PC-9 (cell line): Measurements from ENCODE around the gene DCUN1D1. TPM values are rescaled to one million over a fixed set of nuclear protein-coding genes. Genes with fewer than 3 reads are reported as not detected.

Experiments
- BruUV-seq: library from RNA; stranded (reverse); fragments of 400-500 nt; replicated peaks from 2 replicates; lab custom pipeline; 2021; lab: Mats Ljungman, UMichigan
- CTCF ChIA-PET: fragments of 300-600 bp; sonication (Branson Sonifier 250); formaldehyde crosslinking; loops from one replicate; lab custom pipeline; 2022; ENCODE audit warnings: antibody characterized with exemption; lab: Charles Lee
- POLR2A ChIA-PET: fragments of 300-600 bp; sonication (Branson Sonifier 250); formaldehyde crosslinking; loops from one replicate; lab custom pipeline; 2022; ENCODE audit warnings: antibody characterized with exemption; ENCODE audit not compliant: unreplicated experiment; lab: Charles Lee
- DNase-seq, 2 experiments: peaks; one replicate each; pipeline versions ENCODE4 v3.0.0 to v3.0.0-alpha.2; 2015 to 2022; ENCODE audit warnings: mixed read lengths in 1 of 2
- H2AFZ ChIP-seq: fragments of 200-600 bp; sonication (generic); 2 replicates; pipeline ENCODE4 v1.8.1; 2017; ENCODE audit warnings: antibody characterized with exemption
- H3F3A ChIP-seq: fragments of 200-600 bp; sonication (generic); 2 replicates; pipeline ENCODE4 v1.8.1; 2017; ENCODE audit warnings: antibody characterized with exemption, mild to moderate bottlenecking, low read depth; ENCODE audit not compliant: insufficient read depth
- H3K27ac ChIP-seq: fragments of 200-600 bp; sonication (generic); 2 replicates; pipeline ENCODE4 v1.6.1; 2016; ENCODE audit warnings: mixed run types
- H3K27me3 ChIP-seq: fragments of 200-600 bp; sonication (generic); 2 replicates; pipeline ENCODE4 v1.6.1; 2016; ENCODE audit warnings: low read depth, mixed run types; ENCODE audit not compliant: insufficient read depth
- H3K36me3 ChIP-seq: fragments of 200-600 bp; sonication (generic); 2 replicates; pipeline ENCODE4 v1.6.1; 2016; ENCODE audit warnings: low read depth, mixed run types
- H3K4me1 ChIP-seq: fragments of 200-600 bp; sonication (generic); replicated peaks from 2 replicates; pipeline ENCODE4 v1.6.1; 2016; ENCODE audit warnings: mixed run types; ENCODE audit not compliant: insufficient read depth
- H3K4me2 ChIP-seq: fragments of 200-600 bp; sonication (generic); 2 replicates; pipeline ENCODE4 v1.6.1; 2017; ENCODE audit warnings: mixed run types
- H3K4me3 ChIP-seq: fragments of 200-600 bp; sonication (generic); 2 replicates; pipeline ENCODE4 v1.6.1; 2016; ENCODE audit warnings: mixed run types
- H3K79me2 ChIP-seq: fragments of 200-600 bp; sonication (generic); 2 replicates; pipeline ENCODE4 v1.6.1; 2017; ENCODE audit warnings: low read depth, mixed run types
- H3K9me2 ChIP-seq: fragments of 200-600 bp; sonication (generic); 2 replicates; pipeline ENCODE4 v1.8.1; 2017; ENCODE audit warnings: mild to moderate bottlenecking; ENCODE audit not compliant: insufficient read depth
- H3K9me3 ChIP-seq: fragments of 200-600 bp; sonication (generic); 2 replicates; pipeline ENCODE4 v1.8.1; 2016; ENCODE audit warnings: low read depth; ENCODE audit not compliant: insufficient read depth
- H4K20me1 ChIP-seq: fragments of 200-600 bp; sonication (generic); 2 replicates; pipeline ENCODE4 v1.8.1; 2017; ENCODE audit not compliant: insufficient read depth
- EZH2 ChIP-seq: fragments of 200-600 bp; sonication (generic); IDR thresholded peaks from 2 replicates; pipeline ENCODE4 v1.8.0; 2017; ENCODE audit warnings: antibody characterized with exemption, low read depth
- intact Hi-C: fragments of 100-400 bp; cut with micrococcal nuclease; formaldehyde crosslinking; loops from one replicate; pipeline ENCODE4 v1.10.0; 2022; ENCODE audit not compliant: unreplicated experiment
- total RNA-seq: library from RNA; stranded (reverse); gene quantifications from 2 replicates; pipeline ENCODE4 v1.2.3, GENCODE V29; 2021
- TF ChIP-seq, protein P1 (sequence below): fragments of 200-600 bp; sonication (generic); conservative IDR thresholded peaks from 2 replicates; pipeline ENCODE4 v1.6.1; 2017; ENCODE audit warnings: mixed run types, antibody characterized with exemption, mild to moderate bottlenecking, moderate library complexity

Gene DCUN1D1
- total RNA-seq, 1 experiment from 2014 or later, result 93.5 TPM

DNA sequence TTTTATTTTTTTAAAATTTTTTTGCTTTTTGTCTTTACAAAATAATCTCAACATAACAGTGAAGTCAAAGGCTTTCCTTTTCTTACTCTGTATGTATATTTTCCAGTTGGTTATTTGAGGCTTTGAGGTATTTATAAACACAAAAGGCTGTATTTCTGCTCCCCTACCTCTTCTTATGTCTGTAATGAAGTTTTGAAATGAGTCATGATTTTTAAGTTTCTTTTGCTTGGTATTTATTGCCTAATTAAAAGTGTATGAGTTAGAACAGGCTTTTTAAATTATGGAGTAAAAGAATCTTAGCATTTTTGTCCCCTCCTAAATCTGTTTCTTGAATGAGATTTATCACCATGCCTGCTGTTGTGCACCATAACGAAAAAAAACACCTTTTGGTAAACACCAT, 66.0 kb downstream of the DCUN1D1 start:
- Histone ChIP-seq H3K36me3 (peaks cover 15% of the 10 kb centered on the region; the same call in 1 of the 2 replicates), H3K4me1 (no peaks in the 10 kb centered on the region), H3K79me2 (no peaks in the 10 kb centered on the region), H3K4me2 (no peak overlapping the region), H3K27ac (no peak overlapping the region), H3F3A (peaks cover 4% of the 10 kb centered on the region), H3K9me3 (no peaks in the 10 kb centered on the region), H3K27me3 (no peaks in the 10 kb centered on the region), H4K20me1 (no peaks in the 10 kb centered on the region), H2AFZ (no peak overlapping the region), H3K9me2 (no peaks in the 10 kb centered on the region), H3K4me3 (no peak overlapping the region)
- TF ChIP-seq, protein P1, sequence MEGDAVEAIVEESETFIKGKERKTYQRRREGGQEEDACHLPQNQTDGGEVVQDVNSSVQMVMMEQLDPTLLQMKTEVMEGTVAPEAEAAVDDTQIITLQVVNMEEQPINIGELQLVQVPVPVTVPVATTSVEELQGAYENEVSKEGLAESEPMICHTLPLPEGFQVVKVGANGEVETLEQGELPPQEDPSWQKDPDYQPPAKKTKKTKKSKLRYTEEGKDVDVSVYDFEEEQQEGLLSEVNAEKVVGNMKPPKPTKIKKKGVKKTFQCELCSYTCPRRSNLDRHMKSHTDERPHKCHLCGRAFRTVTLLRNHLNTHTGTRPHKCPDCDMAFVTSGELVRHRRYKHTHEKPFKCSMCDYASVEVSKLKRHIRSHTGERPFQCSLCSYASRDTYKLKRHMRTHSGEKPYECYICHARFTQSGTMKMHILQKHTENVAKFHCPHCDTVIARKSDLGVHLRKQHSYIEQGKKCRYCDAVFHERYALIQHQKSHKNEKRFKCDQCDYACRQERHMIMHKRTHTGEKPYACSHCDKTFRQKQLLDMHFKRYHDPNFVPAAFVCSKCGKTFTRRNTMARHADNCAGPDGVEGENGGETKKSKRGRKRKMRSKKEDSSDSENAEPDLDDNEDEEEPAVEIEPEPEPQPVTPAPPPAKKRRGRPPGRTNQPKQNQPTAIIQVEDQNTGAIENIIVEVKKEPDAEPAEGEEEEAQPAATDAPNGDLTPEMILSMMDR, result no peak
- no peak for TF ChIP-seq EZH2
- CTCF ChIA-PET, result no interaction called here
- no peak for DNase-seq
- POLR2A ChIA-PET, result interaction anchor here (0.5 kb wide), 1 partner anchor 159 kb away, joined by 9 read pairs; no protein-coding TSS in a partner anchor
- intact Hi-C loops, result no loop called here
- BruUV-seq, result no TSS peak

DNA sequence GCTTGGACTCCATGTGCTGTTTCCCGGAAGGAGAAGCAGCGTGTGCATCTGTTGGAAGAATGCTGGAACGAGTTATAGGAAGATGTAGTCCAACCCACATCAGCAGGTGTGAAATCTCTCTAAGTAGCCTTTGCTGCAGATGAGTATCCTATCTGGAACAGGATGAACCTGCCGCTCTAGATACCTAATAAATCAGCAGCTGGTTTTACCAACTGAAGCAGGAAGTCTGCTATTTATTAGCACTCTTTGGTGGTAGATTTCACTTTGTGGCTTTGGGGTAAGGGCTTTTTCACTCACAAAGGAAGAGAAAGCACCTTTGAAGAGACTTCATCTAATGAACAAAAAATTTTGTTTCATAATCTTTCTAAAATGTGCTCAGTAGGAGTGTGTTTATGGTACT, 66.4 kb downstream of the DCUN1D1 start:
- H3K36me3 ChIP-seq, result peaks cover 15% of the 10 kb centered on the region; the same call in 1 of the 2 replicates
- no peaks in the 10 kb centered on the region for H3K9me2 ChIP-seq
- H3K4me3 ChIP-seq, result no peak overlapping the region
- no peak overlapping the region for H3K27ac ChIP-seq
- H4K20me1 ChIP-seq, result no peaks in the 10 kb centered on the region
- DNase-seq, result peak in 1 of 2 experiments; percentile 65
- H2AFZ ChIP-seq, result no peak overlapping the region
- peaks cover 5% of the 10 kb centered on the region for H3F3A ChIP-seq
- H3K9me3 ChIP-seq, result no peaks in the 10 kb centered on the region
- no peaks in the 10 kb centered on the region for H3K79me2 ChIP-seq
- TF ChIP-seq EZH2, result no peak
- TF ChIP-seq, protein P1, result no peak
- no peak overlapping the region for H3K4me2 ChIP-seq
- POLR2A ChIA-PET, result no interaction called here
- CTCF ChIA-PET, result no interaction called here
- H3K4me1 ChIP-seq, result no peaks in the 10 kb centered on the region
- H3K27me3 ChIP-seq, result no peaks in the 10 kb centered on the region
- intact Hi-C loops, result no loop called here
- no TSS peak for BruUV-seq

DNA sequence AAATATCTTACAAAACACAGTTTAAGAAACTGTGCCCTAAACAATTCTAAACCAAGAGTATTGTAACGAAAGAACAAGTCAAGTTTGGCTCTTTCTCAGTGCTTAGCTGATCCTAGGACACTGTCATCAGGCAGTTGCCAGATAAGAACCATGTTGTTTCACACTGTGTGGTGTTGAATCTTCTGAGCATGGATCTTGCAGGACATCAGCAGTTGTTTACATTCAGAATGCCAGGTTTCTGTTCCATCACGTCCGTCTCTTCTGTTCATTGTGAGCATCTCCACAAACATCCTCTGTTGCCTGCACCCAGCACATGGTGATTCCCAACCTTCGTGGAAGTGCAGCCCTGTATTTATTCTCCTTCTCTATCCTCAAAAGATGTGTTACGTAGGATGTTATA, 67.9 kb downstream of the DCUN1D1 start:
- H3K9me3 ChIP-seq, result no peaks in the 10 kb centered on the region
- no peak for DNase-seq
- no peak overlapping the region for H3K4me3 ChIP-seq
- no TSS peak for BruUV-seq
- H4K20me1 ChIP-seq, result no peaks in the 10 kb centered on the region
- H3K79me2 ChIP-seq, result no peaks in the 10 kb centered on the region
- peaks cover 11% of the 10 kb centered on the region for H3F3A ChIP-seq
- no peaks in the 10 kb centered on the region for H3K27me3 ChIP-seq
- no peaks in the 10 kb centered on the region for H3K9me2 ChIP-seq
- ChIA-PET CTCF (no interaction called here), POLR2A (no interaction called here)
- H3K4me1 ChIP-seq, result no peaks in the 10 kb centered on the region
- H3K27ac ChIP-seq, result no peak overlapping the region
- H3K36me3 ChIP-seq, result peaks cover 15% of the 10 kb centered on the region; the same call in 1 of the 2 replicates
- intact Hi-C loops, result no loop called here
- no peak overlapping the region for H3K4me2 ChIP-seq
- no peak for TF ChIP-seq EZH2
- TF ChIP-seq, protein P1, result no peak
- H2AFZ ChIP-seq, result no peak overlapping the region
